Subcutaneous adipose tissue (tissue), 4 donors: ENCODE data around the gene CLMP. TPM values are rescaled to one million over a fixed set of nuclear protein-coding genes. Genes with fewer than 3 reads are reported as not detected.

Experiments used
- CTCF ChIP-seq: fragments of 450-650 bp; IDR thresholded peaks from one replicate; pipeline ENCODE4 v1.5.1; 2016; ENCODE audit warnings: low read depth, mild to moderate bottlenecking, control low read depth, antibody characterized with exemption, moderate library complexity
- total RNA-seq, 4 donors: library from RNA; depleted of rRNA; stranded (reverse); fragments of >200 nt; gene quantifications; one replicate each; pipeline ENCODE4 v1.1.0, GENCODE V29; 2016

CLMP gene
- total RNA-seq, 4 donors from 2014 or later, result 201 to 240 (median 209) TPM

- TF ChIP-seq CTCF, result no peak
These were observed 109.6 kb downstream of the CLMP start for GRCh38 chr11:123085497-123085896.

- no peak for TF ChIP-seq CTCF
These were observed 110.6 kb downstream of the CLMP start for GRCh38 chr11:123084454-123084853.

- TF ChIP-seq CTCF, result no peak
These were observed 111.4 kb downstream of the CLMP start for GRCh38 chr11:123083623-123084029.

- TF ChIP-seq CTCF, result no peak
These were observed 112.1 kb downstream of the CLMP start for GRCh38 chr11:123082977-123083376.

- TF ChIP-seq CTCF, result no peak
These were observed 115.0 kb downstream of the CLMP start for GRCh38 chr11:123080015-123080414.

GRCh38 chr11:123076484-123076883, 118.6 kb downstream of the CLMP start:
- no peak for TF ChIP-seq CTCF

GRCh38 chr11:123073343-123074057, 121.5 kb downstream of the CLMP start:
- TF ChIP-seq CTCF, result no peak
